Dedifferentiated amniotic fluid mesenchymal stem cell (primary cell): ENCODE measurements around the gene CTPS1.

ENCODE experiments used
- DNase-seq: peaks from one replicate; pipeline ENCODE4 v3.0.0-alpha.2; 2016; ENCODE audit errors: extremely low spot score

Gene CTPS1

GRCh38 chr1:40969445-40969844 lies 10.1 kb upstream of the CTPS1 start:
- DNase-seq = no peak

GRCh38 chr1:40971966-40972365 lies 7.5 kb upstream of the CTPS1 start:
- no peak for DNase-seq

- DNase-seq = no peak
Observed at GRCh38 chr1:40973912-40974311, 5.6 kb upstream of the CTPS1 start.

GRCh38 chr1:40974945-40975344 lies 4.6 kb upstream of the CTPS1 start:
- DNase-seq = no peak

GRCh38 chr1:40976952-40977690 lies 2.4 kb upstream of the CTPS1 start:
- DNase-seq = peak; percentile 62

- no peak for DNase-seq
Observed at GRCh38 chr1:40977716-40978115, 1.8 kb upstream of the CTPS1 start.

- DNase-seq = no peak
Observed at GRCh38 chr1:40978886-40979240, 633 bp upstream of the CTPS1 start.

- no peak for DNase-seq
Observed at GRCh38 chr1:40980068-40980452, 564 bp downstream of the CTPS1 start.

- DNase-seq = no peak
Observed at GRCh38 chr1:40980453-40981121, 1.1 kb downstream of the CTPS1 start.

- DNase-seq = no peak
Observed at GRCh38 chr1:40981691-40982448, 2.4 kb downstream of the CTPS1 start.

- DNase-seq = no peak
Observed at GRCh38 chr1:40982721-40983120, 3.2 kb downstream of the CTPS1 start.

- no peak for DNase-seq
Observed at GRCh38 chr1:40983286-40983685, 3.8 kb downstream of the CTPS1 start.

GRCh38 chr1:40984066-40984465 lies 4.6 kb downstream of the CTPS1 start:
- peak; percentile 56 for DNase-seq

GRCh38 chr1:40984531-40984930 lies 5.0 kb downstream of the CTPS1 start:
- no peak for DNase-seq

- DNase-seq = no peak
Observed at GRCh38 chr1:40985161-40985560, 5.7 kb downstream of the CTPS1 start.

GRCh38 chr1:40985875-40986274 lies 6.4 kb downstream of the CTPS1 start:
- DNase-seq = no peak

GRCh38 chr1:40986328-40986783 lies 6.9 kb downstream of the CTPS1 start:
- DNase-seq = no peak

GRCh38 chr1:40986956-40987355 lies 7.5 kb downstream of the CTPS1 start:
- no peak for DNase-seq

- DNase-seq = no peak
Observed at GRCh38 chr1:40987439-40988276, 8.2 kb downstream of the CTPS1 start.

- DNase-seq = no peak
Observed at GRCh38 chr1:40988280-40988679, 8.8 kb downstream of the CTPS1 start.

GRCh38 chr1:40989066-40989465 lies 9.6 kb downstream of the CTPS1 start:
- no peak for DNase-seq

GRCh38 chr1:40997096-40997495 lies 17.6 kb downstream of the CTPS1 start:
- DNase-seq = no peak
